Fibroblast of peridontal ligament (primary cell): Measurements from ENCODE around the gene ENDOG.
A peak's percentile ranks its signal among the peaks of the same experiment; 100 is the strongest.
"Not testable (repeated sequence)": the region's sequence is repeated elsewhere in the genome, so short reads cannot be mapped to it uniquely, and the experiment has no call there.

Experiments used
- DNase-seq: peaks from one replicate; pipeline ENCODE4 v3.0.0-alpha.2; 2010; ENCODE audit errors: extremely low read depth

ENDOG gene

DNA sequence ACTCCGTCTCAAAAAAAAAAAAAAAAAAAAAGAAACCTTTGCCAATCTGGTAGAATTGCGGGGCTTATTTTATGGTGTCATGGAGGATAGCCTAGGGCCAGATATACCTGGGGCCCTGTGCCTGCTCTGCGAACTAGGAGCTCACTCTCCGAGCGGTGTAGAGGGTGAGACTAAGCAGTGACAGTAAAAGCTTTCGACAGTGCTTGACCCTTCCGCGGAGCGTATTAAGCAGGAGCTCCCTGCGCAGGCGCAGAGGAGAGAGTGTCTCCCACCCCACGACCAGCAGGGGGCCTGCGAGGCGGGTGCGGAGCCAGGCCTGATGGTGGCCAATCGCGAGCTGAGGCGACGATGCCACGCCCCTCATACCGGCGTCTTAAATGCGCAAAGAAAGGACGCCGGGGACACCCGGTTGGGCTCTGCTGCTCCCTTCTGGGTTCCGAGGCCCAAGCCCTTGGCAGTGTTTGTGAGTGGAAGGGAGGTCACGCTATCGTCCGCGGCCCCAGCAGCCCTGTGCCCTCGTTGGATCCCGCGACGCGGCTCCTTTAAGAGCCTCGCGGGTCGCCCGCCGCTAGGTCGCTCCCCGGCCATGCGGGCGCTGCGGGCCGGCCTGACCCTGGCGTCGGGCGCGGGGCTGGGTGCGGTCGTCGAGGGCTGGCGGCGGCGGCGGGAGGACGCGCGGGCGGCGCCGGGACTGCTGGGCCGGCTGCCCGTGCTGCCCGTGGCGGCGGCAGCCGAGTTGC is at the start of gene ENDOG:
TSS of gene ENDOG (plus strand) at position 402 of the 740 bp plus-strand sequence. CDS start at position 587, 185 bp downstream.
- peak; percentile 95 for DNase-seq

DNA sequence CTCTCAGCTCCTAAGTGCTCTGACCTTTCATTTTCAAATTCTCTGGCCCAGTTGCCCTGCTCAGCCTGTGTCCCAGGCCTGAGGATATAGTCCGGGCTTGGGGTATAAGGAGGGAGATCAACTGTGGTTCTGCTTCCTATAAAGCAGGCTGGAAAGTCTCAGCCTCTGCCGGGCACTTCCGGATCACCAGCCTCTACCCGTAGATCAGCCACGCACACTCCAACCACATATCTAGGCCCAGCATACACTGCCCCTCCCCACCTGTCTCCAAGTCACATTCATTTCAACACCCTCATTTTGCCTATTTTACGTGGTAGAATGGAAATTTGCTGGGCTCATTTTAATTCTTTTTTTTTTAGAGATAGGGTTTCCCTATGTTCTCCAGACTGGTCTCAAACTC is 49.7 kb upstream of the ENDOG start:
- no peak for DNase-seq

DNA sequence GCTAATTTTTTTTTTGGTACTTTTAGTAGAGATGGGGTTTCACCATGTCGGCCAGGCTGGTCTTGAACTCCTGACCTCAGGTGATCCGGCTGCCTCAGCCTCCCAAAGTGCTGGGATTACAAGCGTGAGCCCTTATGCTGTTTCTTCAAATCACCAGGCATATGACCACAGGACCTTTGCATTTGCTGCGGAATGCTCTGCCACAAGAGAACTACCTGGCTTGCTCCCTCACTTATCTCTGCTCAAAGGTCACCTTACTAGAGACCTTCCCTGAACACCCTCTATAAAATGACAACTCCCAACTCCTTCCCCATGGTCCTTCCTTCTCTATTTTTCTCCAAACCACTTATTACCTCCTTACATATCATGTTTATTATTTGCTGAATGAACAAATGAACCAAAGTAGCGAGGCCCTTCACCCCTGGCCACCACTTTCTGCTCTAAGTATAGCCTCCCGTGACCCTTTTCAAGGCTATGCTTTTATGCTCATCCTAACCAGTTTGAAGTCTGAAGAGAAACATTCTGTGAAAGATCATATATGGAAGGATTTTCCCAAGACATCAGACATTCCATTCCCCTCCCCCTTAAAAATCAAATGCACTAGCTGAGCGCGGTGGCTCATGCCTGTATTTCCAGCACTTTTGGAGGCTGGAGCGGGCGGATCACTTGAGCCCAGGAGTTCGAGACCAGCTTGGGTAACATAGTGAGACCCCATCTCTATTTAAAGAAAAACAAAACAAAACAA is 47.8 kb upstream of the ENDOG start:
- no peak for DNase-seq

DNA sequence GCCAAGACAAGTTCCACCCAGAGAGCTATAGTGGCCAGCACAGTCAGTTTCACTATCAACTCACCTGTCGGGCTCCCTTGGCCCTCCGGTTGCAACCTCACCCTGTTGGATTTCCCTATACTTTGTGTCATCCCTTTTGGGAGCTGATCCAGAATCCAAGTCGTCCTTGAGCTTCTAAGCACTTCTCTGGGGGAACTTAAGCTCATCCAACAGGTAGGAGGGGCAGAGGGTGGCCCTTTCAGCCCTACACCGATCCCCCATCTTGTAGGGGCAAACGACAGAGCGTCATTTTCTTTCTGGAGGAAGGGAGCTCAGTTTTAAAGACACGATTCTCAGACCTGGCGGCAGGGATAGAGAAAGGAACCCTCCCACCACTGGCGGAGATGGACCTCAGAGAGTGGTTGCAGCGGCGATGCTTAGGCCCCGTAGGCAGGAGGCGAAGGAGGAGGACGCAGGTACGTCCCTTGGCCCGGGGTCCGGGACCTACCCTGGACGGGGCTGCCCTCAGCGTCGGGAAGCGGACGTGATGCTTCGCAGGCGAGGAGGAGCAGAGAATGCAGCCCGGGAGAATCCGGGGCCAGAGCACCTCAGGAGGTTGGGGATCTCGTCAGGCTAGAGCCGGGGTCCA is 47.1 kb upstream of the ENDOG start:
- peak; percentile 9 for DNase-seq

GRCh38 chr9:128771745-128772519 is 46.4 kb upstream of the ENDOG start, which contains the start of gene ZER1:
Gene ZER1 (minus strand): TSS chr9:128771927. CDS start chr9:128755565, 16,362 bp downstream.
- DNase-seq, result peak; percentile 79

GRCh38 chr9:128773049-128773448 is 45.3 kb upstream of the ENDOG start:
- DNase-seq, result no peak

DNA sequence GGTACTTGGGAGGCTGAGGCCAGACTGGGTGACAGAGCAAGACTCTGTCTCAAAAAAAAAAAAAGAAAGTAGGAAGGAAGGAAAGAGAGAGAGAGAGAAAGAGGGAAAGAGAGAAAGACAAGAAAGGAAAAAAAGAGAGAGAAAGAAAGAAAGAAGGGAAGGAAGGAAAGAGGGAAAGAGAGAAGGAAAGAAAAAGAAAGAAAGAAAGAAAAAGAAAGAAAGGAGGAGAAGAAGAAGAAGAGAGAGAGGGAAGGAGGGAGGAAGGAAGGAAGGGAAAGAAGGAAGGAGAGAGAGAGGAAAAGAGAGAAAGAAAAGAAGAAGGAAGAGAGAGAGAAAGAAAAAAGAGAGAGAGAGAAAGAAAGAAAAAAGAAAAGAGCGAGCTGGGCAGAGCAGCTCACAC is 43.5 kb upstream of the ENDOG start:
- no peak for DNase-seq

- DNase-seq, result not testable (repeated sequence)
Measured at GRCh38 chr9:128780093-128780492, 38.2 kb upstream of the ENDOG start.

DNA sequence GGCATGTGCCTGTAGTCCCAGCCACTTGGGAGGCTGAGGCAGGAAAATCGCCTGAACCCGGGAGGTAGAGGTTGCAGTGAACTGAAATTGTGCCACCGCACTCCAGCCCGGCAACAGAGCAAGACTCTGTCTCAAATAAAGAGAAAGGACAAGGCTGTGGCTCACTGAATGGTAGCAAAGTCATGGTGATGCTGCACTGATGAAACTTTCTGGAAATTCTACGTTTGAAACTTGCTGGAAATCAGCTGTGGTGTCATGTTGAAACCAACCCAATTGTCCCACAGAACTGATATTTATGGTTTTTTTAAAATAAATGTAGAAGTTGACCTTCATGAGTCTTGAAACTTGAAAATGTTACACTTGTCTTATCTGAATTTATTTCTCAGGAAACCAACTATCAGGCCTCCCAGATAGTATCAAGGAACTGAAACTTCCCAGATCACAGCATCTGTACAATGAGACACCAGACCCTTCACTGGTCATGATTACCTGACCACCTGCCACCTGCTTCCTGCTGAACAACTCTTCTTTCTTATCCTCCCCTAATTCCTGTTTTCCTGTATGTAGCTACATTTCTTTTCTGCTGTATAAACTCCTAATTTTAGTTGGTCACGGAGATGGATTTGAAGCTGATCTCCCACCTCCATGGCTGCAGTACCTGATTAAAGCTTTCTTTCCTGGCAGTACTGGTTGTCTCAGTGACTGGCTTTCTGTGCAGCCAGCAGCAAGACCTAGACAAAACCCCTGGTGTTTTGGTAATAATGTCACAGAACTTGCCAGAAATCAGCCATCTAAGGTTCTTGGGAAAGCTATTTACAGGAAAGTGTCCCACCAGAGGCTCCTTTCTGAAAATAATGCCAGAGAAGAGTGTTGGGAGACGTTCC is 36.9 kb upstream of the ENDOG start:
- no peak for DNase-seq

GRCh38 chr9:128782669-128783068 is 35.6 kb upstream of the ENDOG start:
- no peak for DNase-seq

- no peak for DNase-seq
Measured at GRCh38 chr9:128785427-128785826, 32.9 kb upstream of the ENDOG start.

DNA sequence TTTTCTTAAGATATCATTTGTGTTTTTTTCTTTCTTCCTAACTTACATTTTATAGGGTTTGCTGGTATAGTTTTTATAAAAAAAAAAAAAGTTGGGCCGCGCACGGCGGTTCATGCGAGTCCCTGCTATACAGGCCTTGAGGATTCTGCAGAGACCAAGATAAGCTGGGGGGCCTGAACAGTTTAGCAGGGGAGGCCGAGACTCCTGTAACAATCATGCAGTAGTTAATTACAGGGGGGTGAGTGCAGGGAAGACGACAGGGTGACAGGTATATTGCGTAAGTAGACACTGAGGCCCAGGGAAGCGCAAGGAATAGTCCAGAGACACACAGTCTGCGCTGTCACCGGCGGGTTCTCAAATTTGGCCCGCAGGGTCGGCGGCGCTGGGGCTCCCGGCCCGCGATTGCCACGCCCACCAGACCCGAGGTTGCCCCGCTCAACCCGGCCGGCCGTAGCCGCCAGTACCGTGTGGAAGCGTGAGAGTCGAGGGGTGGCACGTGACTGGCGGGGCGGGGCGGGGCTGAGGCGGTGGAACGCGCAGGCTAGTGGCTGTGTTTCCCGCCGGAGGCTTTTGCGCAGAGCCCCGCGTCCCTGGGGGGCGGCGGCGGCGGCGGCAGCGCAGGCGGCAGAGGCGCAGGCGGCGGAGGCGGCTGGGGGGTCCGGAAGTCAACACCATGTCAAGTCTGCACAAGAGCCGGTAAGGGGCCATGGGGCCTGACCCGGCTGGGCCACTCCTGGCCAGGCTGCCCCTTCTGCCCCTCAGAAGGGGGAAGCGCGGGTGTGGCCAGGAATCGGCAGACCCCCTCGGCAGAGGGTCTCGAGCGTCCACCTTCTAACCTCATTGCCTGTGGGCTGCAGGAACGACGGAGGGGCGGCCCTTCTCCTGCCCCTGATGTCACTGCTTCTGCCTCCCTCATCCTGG is 31.4 kb upstream of the ENDOG start, which contains the start of gene TBC1D13:
TSS of gene TBC1D13 (plus strand) at position 573 of the 921 bp plus-strand sequence. CDS start at position 674, 101 bp downstream.
- peak; percentile 69 for DNase-seq

GRCh38 chr9:128787659-128788058 is 30.6 kb upstream of the ENDOG start:
- DNase-seq, result peak; percentile 14

DNA sequence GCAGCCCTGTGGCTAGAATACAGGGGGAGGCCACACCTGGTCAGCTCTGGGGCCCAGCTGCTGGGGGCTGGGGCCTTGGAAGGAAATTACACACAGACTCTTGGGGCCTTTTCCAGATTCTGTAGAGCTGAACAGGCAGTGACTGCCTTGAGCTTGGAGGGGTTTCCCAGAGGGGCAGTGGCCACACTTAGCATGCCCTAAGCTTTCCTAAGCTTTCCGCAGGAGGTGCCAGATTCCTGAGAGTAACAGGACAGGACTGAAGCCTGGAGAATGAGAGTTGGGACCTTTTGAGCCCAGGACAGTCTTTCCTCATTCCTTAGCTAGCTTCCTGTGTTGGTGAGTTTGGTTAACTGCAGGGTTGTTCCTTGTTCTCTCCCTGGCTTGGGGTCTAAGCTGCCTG is 29.9 kb upstream of the ENDOG start:
- DNase-seq, result no peak

DNA sequence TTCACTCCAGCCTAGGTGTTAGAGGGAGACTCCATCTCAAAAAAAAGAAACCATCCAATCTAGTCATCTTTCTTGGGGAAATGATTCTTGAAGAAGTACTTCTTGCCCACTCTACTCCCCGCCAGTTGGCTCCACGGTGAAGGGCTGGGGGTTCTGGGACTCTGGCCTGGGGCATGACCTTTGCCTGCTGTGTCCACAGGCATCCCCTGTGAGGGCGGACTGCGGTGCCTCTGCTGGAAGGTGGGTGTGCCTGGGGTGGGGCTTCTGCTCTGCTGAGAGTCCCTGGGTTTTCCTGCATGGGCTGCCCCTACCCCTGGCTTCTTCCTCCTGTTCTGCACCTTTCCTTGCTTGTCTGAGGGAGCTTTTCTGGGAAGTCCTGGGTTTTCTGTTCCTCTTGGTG is 27.8 kb upstream of the ENDOG start:
- no peak for DNase-seq

DNA sequence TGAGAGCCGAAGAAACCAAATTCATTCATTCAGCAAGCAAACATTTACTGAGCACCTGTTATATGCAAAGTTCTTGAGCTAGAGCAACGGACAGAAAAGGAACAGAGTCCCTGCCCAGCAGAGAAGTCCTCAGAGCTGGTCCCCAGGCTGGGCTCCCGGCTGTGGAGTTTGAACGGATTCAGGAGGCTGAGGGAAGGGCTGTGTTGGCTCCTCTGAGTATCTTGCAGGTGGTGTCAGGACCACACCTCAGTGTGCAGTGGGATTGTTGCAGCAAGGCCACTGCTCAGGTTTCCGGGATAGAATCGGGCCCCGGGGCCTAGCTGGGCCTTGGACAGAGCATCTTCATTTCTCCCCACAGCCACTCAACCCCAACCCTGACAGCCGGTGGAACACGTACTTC is 26.2 kb upstream of the ENDOG start:
- DNase-seq, result no peak

- no peak for DNase-seq
Measured at GRCh38 chr9:128792978-128793686, 25.2 kb upstream of the ENDOG start.

GRCh38 chr9:128794961-128795360 is 23.3 kb upstream of the ENDOG start:
- not testable (repeated sequence) for DNase-seq

GRCh38 chr9:128798896-128799295 is 19.4 kb upstream of the ENDOG start:
- no peak for DNase-seq
